ENCODE results near the gene ENO2. TPM values are rescaled to one million over a fixed set of nuclear protein-coding genes. Genes with fewer than 3 reads are reported as not detected.
"Not testable (repeated sequence)": the region's sequence is repeated elsewhere in the genome, so short reads cannot be mapped to it uniquely, and the experiment has no call there.

ENO2 gene
- total RNA-seq: 36.9 TPM

DNA sequence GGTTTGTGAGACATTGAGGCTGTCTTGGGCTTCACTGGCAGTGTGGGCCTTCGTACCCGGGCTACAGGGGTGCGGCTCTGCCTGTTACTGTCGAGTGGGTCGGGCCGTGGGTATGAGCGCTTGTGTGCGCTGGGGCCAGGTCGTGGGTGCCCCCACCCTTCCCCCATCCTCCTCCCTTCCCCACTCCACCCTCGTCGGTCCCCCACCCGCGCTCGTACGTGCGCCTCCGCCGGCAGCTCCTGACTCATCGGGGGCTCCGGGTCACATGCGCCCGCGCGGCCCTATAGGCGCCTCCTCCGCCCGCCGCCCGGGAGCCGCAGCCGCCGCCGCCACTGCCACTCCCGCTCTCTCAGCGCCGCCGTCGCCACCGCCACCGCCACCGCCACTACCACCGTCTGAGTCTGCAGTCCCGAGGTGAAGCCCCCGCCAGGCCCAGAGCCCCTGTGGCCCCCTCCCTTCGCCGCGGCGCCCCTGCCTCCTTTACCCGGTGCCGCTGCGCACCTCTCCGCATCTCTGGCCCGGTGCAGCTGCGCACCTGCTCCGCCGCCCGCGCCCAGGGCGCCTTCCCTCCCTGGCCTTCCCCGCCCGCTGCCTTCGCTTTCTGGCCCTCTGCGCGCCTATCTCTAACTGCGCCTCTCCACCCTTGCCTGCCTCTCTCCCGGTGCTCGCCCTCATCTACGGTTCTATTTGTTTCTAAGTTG lies at the start of gene ENO2:
ENO2 (plus strand) TSS at position 335 of the 701 bp plus-strand sequence. CDS start 1,253 bp downstream, outside the sequence.
- intact Hi-C loops (cut with DNase I): no loop called here
- ATAC-seq: peak; percentile 90
- DNase-seq (ENCODE audit: low spot score): peak; percentile 89

- DNase-seq (ENCODE audit: low spot score); ATAC-seq; intact Hi-C loops (cut with DNase I): not testable (repeated sequence)
Measured at GRCh38 chr12:6865307-6865706, 49.1 kb upstream of the ENO2 start.

DNA sequence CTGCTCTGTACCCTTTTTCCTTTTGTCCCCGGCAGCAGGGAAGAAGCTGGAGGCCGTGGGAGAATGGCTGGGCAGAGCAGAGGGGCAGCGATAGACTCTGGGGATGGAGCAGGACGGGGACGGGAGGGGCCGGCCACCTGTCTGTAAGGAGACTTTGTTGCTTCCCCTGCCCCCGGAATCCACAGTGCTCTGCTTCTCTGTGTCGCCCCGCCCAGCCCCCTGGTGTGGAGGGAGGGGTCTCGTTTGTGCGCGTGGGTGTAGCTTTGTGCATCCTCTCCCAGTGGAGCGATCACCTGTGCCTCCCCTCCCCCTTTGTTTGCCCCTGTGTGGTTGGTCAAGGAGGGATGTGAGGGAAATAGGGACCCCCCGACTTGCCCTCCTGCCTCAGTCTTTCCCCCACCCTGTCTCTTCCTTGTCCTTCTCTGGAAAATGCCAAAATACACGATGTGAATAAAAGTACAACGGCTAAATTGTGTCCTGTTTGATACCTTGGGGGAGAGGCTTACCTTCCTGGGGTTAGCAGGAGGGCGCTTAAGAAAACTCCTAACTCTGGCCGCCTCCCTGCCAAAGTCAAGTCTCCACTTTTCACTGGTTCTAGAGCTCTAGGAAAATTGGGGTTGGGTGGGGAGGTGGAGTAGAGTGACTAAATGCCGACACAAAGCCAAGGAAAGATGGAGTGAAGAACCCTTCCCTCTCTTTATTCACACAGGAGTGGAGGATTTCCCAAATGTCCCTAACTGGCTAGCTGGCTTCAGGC lies 48.0 kb upstream of the ENO2 start:
- no peak for DNase-seq (ENCODE audit: low spot score)
- intact Hi-C loops (cut with DNase I): no loop called here
- no peak for ATAC-seq

- DNase-seq (ENCODE audit: low spot score) (peak; percentile 93), ATAC-seq (peak; percentile 29)
- intact Hi-C loops (cut with DNase I): no loop called here
Measured at GRCh38 chr12:6866920-6867412, 47.4 kb upstream of the ENO2 start.

DNA sequence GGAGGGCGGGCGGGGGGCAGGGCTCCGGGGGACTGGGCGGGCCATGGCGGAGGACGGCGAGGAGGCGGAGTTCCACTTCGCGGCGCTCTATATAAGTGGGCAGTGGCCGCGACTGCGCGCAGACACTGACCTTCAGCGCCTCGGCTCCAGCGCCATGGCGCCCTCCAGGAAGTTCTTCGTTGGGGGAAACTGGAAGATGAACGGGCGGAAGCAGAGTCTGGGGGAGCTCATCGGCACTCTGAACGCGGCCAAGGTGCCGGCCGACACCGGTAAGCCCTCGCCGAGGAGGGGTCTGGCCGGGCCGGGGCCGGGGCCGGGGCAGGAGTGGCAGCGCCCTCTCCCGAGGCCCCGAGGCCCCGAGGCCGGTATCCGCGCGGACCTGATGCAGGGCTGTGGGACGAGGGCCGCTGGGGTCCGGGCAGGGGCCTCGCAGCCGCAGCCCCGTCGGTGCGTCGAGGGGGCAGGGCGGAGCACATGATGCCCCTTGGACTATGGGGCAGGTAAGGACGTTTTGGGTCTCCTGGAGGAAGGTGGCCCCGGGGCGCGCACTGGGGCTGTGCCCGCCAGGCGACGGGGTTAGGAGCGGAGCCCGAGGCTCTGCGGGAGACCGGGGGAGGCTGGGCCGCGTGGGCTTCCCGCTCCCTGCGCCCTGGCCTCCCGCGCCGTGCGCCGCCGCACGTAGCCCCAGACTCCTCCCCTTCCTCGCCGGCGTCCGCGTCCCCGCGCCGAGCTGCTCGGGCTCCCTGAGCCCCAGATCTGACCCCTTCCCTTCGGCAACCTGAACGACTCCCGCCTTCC lies 46.8 kb upstream of the ENO2 start, which contains the start of gene TPI1:
TPI1 (plus strand) TSS at position 119 of the 798 bp plus-strand sequence; CDS start at position 155, 36 bp downstream.
- DNase-seq (ENCODE audit: low spot score) (peak; percentile 82), ATAC-seq (peak; percentile 86)
- intact Hi-C loops (cut with DNase I): no loop called here

- ATAC-seq (no peak), DNase-seq (ENCODE audit: low spot score) (no peak)
- intact Hi-C loops (cut with DNase I): no loop called here
Measured at GRCh38 chr12:6868211-6869048, 46.0 kb upstream of the ENO2 start.

DNA sequence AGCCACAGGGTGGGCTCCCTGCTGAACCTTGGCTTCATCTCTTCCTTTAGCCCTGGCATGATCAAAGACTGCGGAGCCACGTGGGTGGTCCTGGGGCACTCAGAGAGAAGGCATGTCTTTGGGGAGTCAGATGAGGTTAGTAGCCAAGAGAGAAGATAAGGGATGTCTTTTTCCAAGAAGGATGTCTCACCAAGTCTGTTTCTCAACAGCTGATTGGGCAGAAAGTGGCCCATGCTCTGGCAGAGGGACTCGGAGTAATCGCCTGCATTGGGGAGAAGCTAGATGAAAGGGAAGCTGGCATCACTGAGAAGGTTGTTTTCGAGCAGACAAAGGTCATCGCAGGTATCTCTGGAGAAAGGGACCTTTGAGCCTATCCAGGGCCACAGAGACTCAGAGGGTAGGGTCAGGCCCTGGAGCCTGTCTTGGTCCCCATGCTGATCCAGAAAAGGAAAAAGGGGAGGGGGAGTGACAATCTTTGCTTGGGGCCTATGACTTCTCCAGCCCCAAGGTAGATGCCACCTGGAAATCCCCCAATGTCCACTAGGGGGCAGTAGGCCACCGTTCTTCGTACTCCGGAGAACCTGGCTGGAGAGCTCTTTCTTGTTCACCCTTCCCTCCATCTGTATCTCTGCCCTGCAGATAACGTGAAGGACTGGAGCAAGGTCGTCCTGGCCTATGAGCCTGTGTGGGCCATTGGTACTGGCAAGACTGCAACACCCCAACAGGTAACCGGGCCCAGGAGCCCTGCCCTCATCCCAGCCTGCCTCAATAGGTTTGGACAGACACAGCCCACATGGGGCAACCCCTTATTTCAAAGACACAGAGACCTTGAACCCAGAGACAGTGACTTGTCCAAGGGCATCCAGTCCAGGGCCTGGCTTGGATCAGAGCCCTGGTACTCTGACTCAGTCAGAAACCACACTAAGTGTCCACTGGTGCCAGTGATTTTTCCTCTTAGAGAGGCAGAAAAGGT lies 45.0 kb upstream of the ENO2 start:
- intact Hi-C loops (cut with DNase I): no loop called here
- peak; percentile 90 for DNase-seq (ENCODE audit: low spot score)
- no peak for ATAC-seq

GRCh38 chr12:6870304-6870703 lies 44.1 kb upstream of the ENO2 start:
- intact Hi-C loops (cut with DNase I); DNase-seq (ENCODE audit: low spot score): not testable (repeated sequence)

GRCh38 chr12:6871052-6871957 lies 43.1 kb upstream of the ENO2 start:
- intact Hi-C loops (cut with DNase I): no loop called here
- DNase-seq (ENCODE audit: low spot score) (no peak), ATAC-seq (no peak)

More at GRCh38 chr12:6870304-6870703, 44.1 kb upstream of the ENO2 start:
- not testable (repeated sequence) for ATAC-seq

DNA sequence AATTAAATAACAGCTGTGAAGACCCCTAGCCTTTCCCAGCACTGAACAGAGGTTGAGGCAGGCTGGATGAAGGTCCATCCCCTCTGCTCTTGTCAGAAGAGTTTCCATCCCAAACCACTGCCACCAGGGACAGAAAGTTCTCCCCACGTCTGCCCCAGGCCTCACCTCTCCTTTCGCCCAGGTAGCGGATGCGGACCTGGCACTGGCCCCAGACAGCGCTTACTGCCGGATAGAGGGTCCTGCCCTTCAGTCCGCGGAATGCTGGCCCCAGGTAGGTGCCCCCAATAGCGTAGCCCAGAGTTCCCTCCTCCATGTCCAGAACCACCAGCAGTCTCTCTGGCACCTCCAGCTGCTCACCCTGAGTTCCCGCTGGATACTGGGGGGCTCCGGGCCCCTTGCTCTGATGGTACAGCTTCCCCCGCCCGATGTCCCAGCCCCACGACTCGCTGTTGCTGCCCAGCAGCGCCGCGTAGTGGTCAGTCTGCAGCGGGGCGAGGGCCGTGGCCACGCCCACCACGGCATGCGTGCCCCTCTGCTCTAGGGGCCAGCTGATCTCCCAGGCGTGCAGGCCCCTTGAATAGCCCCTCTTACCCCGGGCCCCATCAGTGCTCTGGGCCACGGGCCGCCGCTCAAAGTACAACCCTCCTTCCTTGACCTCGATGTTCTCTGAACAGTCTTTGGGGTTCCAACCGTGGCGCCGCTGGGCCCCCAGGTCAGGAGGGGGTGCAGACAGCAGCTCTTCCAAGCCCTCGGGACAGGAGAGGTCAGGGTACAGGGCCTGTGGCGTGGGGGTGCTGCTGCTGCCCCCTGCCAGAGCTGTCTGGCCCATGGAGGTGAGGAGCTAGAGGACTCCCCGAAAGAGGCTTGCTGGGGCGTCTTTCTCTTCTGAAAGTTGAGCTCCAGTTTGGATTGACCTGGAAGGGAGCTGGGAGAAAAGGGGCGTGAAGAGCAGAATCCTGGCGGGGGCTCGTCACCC lies 42.0 kb upstream of the ENO2 start:
- intact Hi-C loops (cut with DNase I): no loop called here
- DNase-seq (ENCODE audit: low spot score) (peak; percentile 93), ATAC-seq (peak; percentile 81)

GRCh38 chr12:6873094-6874014 lies 41.0 kb upstream of the ENO2 start, which contains the start of gene SPSB2:
Gene SPSB2 (minus strand): TSS chr12:6873303. CDS start chr12:6872901, 402 bp downstream.
- ATAC-seq (peak; percentile 95), DNase-seq (ENCODE audit: low spot score) (peak; percentile 99)
- intact Hi-C loops (cut with DNase I): no loop called here

GRCh38 chr12:6874015-6874368 lies 40.4 kb upstream of the ENO2 start:
- intact Hi-C loops (cut with DNase I); ATAC-seq: not testable (repeated sequence)

GRCh38 chr12:6879824-6880223 lies 34.6 kb upstream of the ENO2 start:
- ATAC-seq; intact Hi-C loops (cut with DNase I); DNase-seq (ENCODE audit: low spot score): not testable (repeated sequence)

More at GRCh38 chr12:6874015-6874368, 40.4 kb upstream of the ENO2 start:
- DNase-seq (ENCODE audit: low spot score): not testable (repeated sequence)

GRCh38 chr12:6883252-6883651 lies 31.1 kb upstream of the ENO2 start:
- DNase-seq (ENCODE audit: low spot score): no peak
- ATAC-seq: no peak
- intact Hi-C loops (cut with DNase I): no loop called here
